MCF 10A (cell line): ENCODE measurements around the gene ELMO1. TPM values are rescaled to one million over a fixed set of nuclear protein-coding genes. Genes with fewer than 3 reads are reported as not detected.

Experiments
- BruUV-seq: library from RNA; stranded (reverse); fragments of 400-500 nt; replicated peaks from 2 replicates; lab custom pipeline; 2021; lab: Mats Ljungman, UMichigan
- CTCF ChIA-PET: fragments of 300-600 bp; sonication (Branson Sonifier 250); formaldehyde crosslinking; extraction: SDS; loops from one replicate; lab custom pipeline; 2021; ENCODE audit warnings: antibody characterized with exemption, inconsistent platforms; lab: Yijun Ruan, JAX
- POLR2A ChIA-PET: fragments of 300-600, 350-650 bp; sonication (Branson Sonifier 250); formaldehyde crosslinking; extraction: SDS; loops from one replicate; lab custom pipeline; 2020; ENCODE audit warnings: antibody characterized with exemption, inconsistent platforms; lab: Yijun Ruan, JAX
- DNase-seq: peaks from one replicate; pipeline ENCODE4 v3.0.0-alpha.2; 2018; ENCODE audit not compliant: unreplicated experiment
- H3K27ac Mint-ChIP-seq: one replicate; pipeline ENCODE4 v1.8.0; 2022; ENCODE audit warnings: mild to moderate bottlenecking, low read depth, mixed read lengths; ENCODE audit not compliant: unreplicated experiment
- H3K27me3 Mint-ChIP-seq: one replicate; pipeline ENCODE4 v1.8.0; 2022; ENCODE audit warnings: mixed read lengths; ENCODE audit not compliant: insufficient read depth, unreplicated experiment
- H3K36me3 Mint-ChIP-seq: one replicate; pipeline ENCODE4 v1.8.0; 2022; ENCODE audit warnings: mild to moderate bottlenecking, moderate library complexity, mixed read lengths; ENCODE audit not compliant: insufficient read depth, unreplicated experiment
- H3K4me1 Mint-ChIP-seq: one replicate; pipeline ENCODE4 v1.8.0; 2022; ENCODE audit warnings: mixed read lengths; ENCODE audit not compliant: insufficient read depth, unreplicated experiment
- H3K4me3 Mint-ChIP-seq: one replicate; pipeline ENCODE4 v1.8.0; 2022; ENCODE audit warnings: mild to moderate bottlenecking, moderate library complexity, mixed read lengths; ENCODE audit not compliant: unreplicated experiment
- H3K9me3 Mint-ChIP-seq: one replicate; pipeline ENCODE4 v1.8.0; 2022; ENCODE audit warnings: mixed read lengths; ENCODE audit not compliant: unreplicated experiment
- intact Hi-C: fragments of 100-400 bp; cut with micrococcal nuclease; formaldehyde crosslinking; loops from 2 replicates; pipeline ENCODE4 v1.14.1; 2022
- total RNA-seq: library from RNA; stranded (reverse); gene quantifications from 2 replicates; pipeline ENCODE4 v1.2.3, GENCODE V29; 2022
- TF ChIP-seq, protein P1 (sequence below): fragments of 200-600 bp; IDR thresholded peaks from one replicate; pipeline ENCODE4 v1.8.0; 2022; ENCODE audit warnings: antibody characterized with exemption, mild to moderate bottlenecking; ENCODE audit not compliant: unreplicated experiment

The ELMO1 gene
- total RNA-seq, 1 experiment from 2014 or later = 0.30 TPM

- DNase-seq = no peak
- H3K27me3 Mint-ChIP-seq = no peaks in the 10 kb centered on the region
- POLR2A ChIA-PET = no interaction called here
- intact Hi-C loops = no loop called here
- CTCF ChIA-PET = interaction anchor here (11.8 kb wide), 1 partner anchor 253 kb away, joined by 109 read pairs; no protein-coding TSS in a partner anchor
- TF ChIP-seq, protein P1, sequence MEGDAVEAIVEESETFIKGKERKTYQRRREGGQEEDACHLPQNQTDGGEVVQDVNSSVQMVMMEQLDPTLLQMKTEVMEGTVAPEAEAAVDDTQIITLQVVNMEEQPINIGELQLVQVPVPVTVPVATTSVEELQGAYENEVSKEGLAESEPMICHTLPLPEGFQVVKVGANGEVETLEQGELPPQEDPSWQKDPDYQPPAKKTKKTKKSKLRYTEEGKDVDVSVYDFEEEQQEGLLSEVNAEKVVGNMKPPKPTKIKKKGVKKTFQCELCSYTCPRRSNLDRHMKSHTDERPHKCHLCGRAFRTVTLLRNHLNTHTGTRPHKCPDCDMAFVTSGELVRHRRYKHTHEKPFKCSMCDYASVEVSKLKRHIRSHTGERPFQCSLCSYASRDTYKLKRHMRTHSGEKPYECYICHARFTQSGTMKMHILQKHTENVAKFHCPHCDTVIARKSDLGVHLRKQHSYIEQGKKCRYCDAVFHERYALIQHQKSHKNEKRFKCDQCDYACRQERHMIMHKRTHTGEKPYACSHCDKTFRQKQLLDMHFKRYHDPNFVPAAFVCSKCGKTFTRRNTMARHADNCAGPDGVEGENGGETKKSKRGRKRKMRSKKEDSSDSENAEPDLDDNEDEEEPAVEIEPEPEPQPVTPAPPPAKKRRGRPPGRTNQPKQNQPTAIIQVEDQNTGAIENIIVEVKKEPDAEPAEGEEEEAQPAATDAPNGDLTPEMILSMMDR = no peak
- BruUV-seq = no TSS peak
- H3K36me3 Mint-ChIP-seq = no peaks in the 10 kb centered on the region
- no peaks in the 10 kb centered on the region for H3K9me3 Mint-ChIP-seq
- H3K4me3 Mint-ChIP-seq = no peak overlapping the region
- H3K4me1 Mint-ChIP-seq = no peaks in the 10 kb centered on the region
- no peak overlapping the region for H3K27ac Mint-ChIP-seq
These were observed 41.0 kb upstream of the ELMO1 start for GRCh38 chr7:37489703-37490102.

DNA sequence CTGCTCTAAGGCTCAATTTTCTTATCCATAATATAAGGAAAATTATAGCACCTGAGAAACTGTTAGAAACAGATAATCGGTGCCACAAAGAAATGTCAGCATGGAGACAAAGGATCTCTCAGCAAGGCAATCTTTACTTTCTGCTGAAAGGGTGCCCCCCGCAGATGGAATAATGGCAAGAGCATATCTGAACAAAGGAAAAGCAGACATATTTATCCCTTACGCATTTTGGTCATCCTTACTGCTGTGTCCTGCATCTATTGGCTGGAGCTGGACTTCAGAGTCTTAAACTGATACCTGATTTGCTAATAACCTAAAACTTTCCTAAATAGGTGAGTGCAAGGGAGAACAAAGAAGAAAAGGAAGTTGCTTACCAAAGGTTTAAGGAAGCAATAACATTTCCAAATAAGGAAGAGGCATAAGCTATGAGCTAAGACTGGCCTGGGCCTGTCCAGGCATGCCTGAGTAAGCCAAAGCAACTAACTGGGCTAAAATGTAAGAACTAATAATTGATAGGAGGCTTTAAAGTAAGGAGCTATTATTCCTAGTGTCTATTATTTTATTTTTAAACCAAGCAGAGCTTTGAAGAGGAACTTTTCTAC is 39.6 kb upstream of the ELMO1 start:
- Mint-ChIP-seq H3K4me1 (no peaks in the 10 kb centered on the region), H3K9me3 (no peaks in the 10 kb centered on the region), H3K27me3 (no peaks in the 10 kb centered on the region), H3K4me3 (no peak overlapping the region), H3K36me3 (no peaks in the 10 kb centered on the region), H3K27ac (peak overlapping the region; percentile 96)
- CTCF ChIA-PET = interaction anchor here (0.7 to 1.2 kb wide), 3 partner anchors 8 to 44 kb away, joined by 3 to 6 read pairs (median 4); no protein-coding TSS in a partner anchor
- BruUV-seq = no TSS peak
- peak; percentile 51 for DNase-seq
- POLR2A ChIA-PET = interaction anchor here (0.7 kb wide), 2 partner anchors 13 to 459 kb away, joined by 3 read pairs; no protein-coding TSS in a partner anchor
- TF ChIP-seq, protein P1 = no peak
- intact Hi-C loops = no loop called here

- intact Hi-C loops = no loop called here
- no peaks in the 10 kb centered on the region for H3K27me3 Mint-ChIP-seq
These were observed 35.9 kb upstream of the ELMO1 start for GRCh38 chr7:37484426-37485073.

GRCh38 chr7:37483627-37484026 is 35.0 kb upstream of the ELMO1 start:
- Mint-ChIP-seq H3K27me3 (no peaks in the 10 kb centered on the region), H3K27ac (no peak overlapping the region), H3K4me3 (no peak overlapping the region), H3K36me3 (no peaks in the 10 kb centered on the region), H3K4me1 (peaks cover 13% of the 10 kb centered on the region), H3K9me3 (no peaks in the 10 kb centered on the region)
- TF ChIP-seq, protein P1 = no peak
- intact Hi-C loops = no loop called here
- no TSS peak for BruUV-seq
- DNase-seq = no peak
- ChIA-PET CTCF (interaction anchor here (0.7 to 1.7 kb wide), 4 partner anchors 8 to 277 kb away, joined by 3 to 7 read pairs (median 3); no protein-coding TSS in a partner anchor), POLR2A (no interaction called here)

More at GRCh38 chr7:37484426-37485073, 35.9 kb upstream of the ELMO1 start:
- TF ChIP-seq, protein P1 = no peak
- POLR2A ChIA-PET = no interaction called here
- Mint-ChIP-seq H3K9me3 (no peaks in the 10 kb centered on the region), H3K27ac (no peak overlapping the region), H3K4me1 (peaks cover 13% of the 10 kb centered on the region), H3K4me3 (no peak overlapping the region), H3K36me3 (no peaks in the 10 kb centered on the region)
- CTCF ChIA-PET = interaction anchor here (0.7 to 1.7 kb wide), 4 partner anchors 9 to 25 kb away, joined by 3 to 7 read pairs (median 3); no protein-coding TSS in a partner anchor
- BruUV-seq = no TSS peak
- no peak for DNase-seq
